K562 (cell line): ENCODE data around the gene AFG1L. TPM values are rescaled to one million over a fixed set of nuclear protein-coding genes. Genes with fewer than 3 reads are reported as not detected.

Source experiments
- BRD9 ChIP-seq: fragments of 450-650 bp; IDR thresholded peaks from 2 replicates; pipeline ENCODE4 v1.6.1; 2018; ENCODE audit warnings: low read depth; ENCODE audit not compliant: partially characterized antibody
- CCAR2 ChIP-seq: fragments of 200-400 bp; formaldehyde crosslinking; IDR thresholded peaks from 2 replicates; pipeline ENCODE4 v1.6.1; 2017; ENCODE audit warnings: mild to moderate bottlenecking, low read depth, low read length
- CEBPB ChIP-seq: fragments of 450-650 bp; IDR thresholded peaks from 2 replicates; pipeline ENCODE4 v1.6.1; 2016; ENCODE audit warnings: missing genetic modification characterization, missing compliant biosample characterization
- CXXC5 ChIP-seq: fragments of 250-450 bp; sonication (Bioruptor Pico); IDR thresholded peaks from 2 replicates; pipeline ENCODE4 v1.8.0; 2022; ENCODE audit warnings: inconsistent platforms, mild to moderate bottlenecking, moderate library complexity
- ELF2 ChIP-seq: fragments of 250-450 bp; sonication (Bioruptor Pico); IDR thresholded peaks from 2 replicates; pipeline ENCODE4 v1.5.0; 2021; ENCODE audit warnings: mild to moderate bottlenecking
- GABPB2 ChIP-seq: fragments of 250-450 bp; sonication (Bioruptor Pico); conservative IDR thresholded peaks from 2 replicates; pipeline ENCODE4 v1.5.1; 2021; ENCODE audit warnings: mild to moderate bottlenecking
- HLTF ChIP-seq: fragments of 450-650 bp; IDR thresholded peaks from 2 replicates; pipeline ENCODE4 v1.6.1; 2016
- NCOA6 ChIP-seq: fragments of 450-650 bp; IDR thresholded peaks from 2 replicates; pipeline ENCODE4 v1.6.1; 2017; ENCODE audit warnings: mild to moderate bottlenecking
- RFX5 ChIP-seq: IDR thresholded peaks from 2 replicates; pipeline ENCODE4 v1.6.1; 2011; ENCODE audit warnings: low read depth, mild to moderate bottlenecking, improper control_type of control experiment, low read length
- RHOXF2B ChIP-seq: fragments of 250-450 bp; sonication (Bioruptor Pico); conservative IDR thresholded peaks from 2 replicates; pipeline ENCODE4 v1.5.1; 2021
- SETDB1 ChIP-seq: IDR thresholded peaks from one replicate; pipeline ENCODE4 v1.6.1; 2012; ENCODE audit warnings: low read length, control low read depth, inconsistent platforms
- SP1 ChIP-seq: sonication (generic); formaldehyde crosslinking; IDR thresholded peaks from 2 replicates; pipeline ENCODE4 v1.8.1; 2022; ENCODE audit warnings: mild to moderate bottlenecking, missing genetic modification reagents
- SRSF3 ChIP-seq: fragments of 200-400 bp; formaldehyde crosslinking; IDR thresholded peaks from 2 replicates; pipeline ENCODE4 v1.6.1; 2016; ENCODE audit warnings: mild to moderate bottlenecking, low read length, moderate library complexity; ENCODE audit not compliant: insufficient read depth
- TBL1XR1 ChIP-seq, 2 experiments: IDR thresholded peaks; 2 replicates each; pipeline ENCODE4 v1.6.1; 2012; ENCODE audit warnings: improper control_type of control experiment in 2 of 2, low read length in 2 of 2, mild to moderate bottlenecking in 1 of 2
- TEAD1 ChIP-seq, 2 experiments: fragments of 450-650 bp in 1 of 2; sonication (generic) in 1 of 2; formaldehyde crosslinking; IDR thresholded peaks; 2 replicates each; pipeline versions ENCODE4 v1.4.0 to v1.8.0; 2020 to 2022; ENCODE audit warnings: mild to moderate bottlenecking in 2 of 2, missing genetic modification reagents in 1 of 2
- ZBTB9 ChIP-seq: fragments of 450-650 bp; formaldehyde crosslinking; IDR thresholded peaks from 2 replicates; pipeline ENCODE4 v1.4.0; 2020; ENCODE audit warnings: mild to moderate bottlenecking, moderate library complexity
- ZNF224 ChIP-seq: sonication (generic); formaldehyde crosslinking; IDR thresholded peaks from 2 replicates; pipeline ENCODE4 v1.8.0; 2022; ENCODE audit warnings: mild to moderate bottlenecking, missing genetic modification reagents
- ZNF75A ChIP-seq: fragments of 450-650 bp; formaldehyde crosslinking; IDR thresholded peaks from 2 replicates; pipeline ENCODE4 v1.4.0; 2020; ENCODE audit warnings: mild to moderate bottlenecking
- ZNF764 ChIP-seq: fragments of 250-450 bp; sonication (Bioruptor Pico); IDR thresholded peaks from 2 replicates; pipeline ENCODE4 v1.4.0; 2020; ENCODE audit warnings: low read depth, mild to moderate bottlenecking, moderate library complexity
- polyA plus RNA-seq, 8 experiments: library from polyadenylated mRNA; depleted of rRNA in 4 of 8; stranded (reverse) in 5 of 8; unstranded in 3 of 8; fragments of >200 nt; fragmentation: Nextera tagmentation in 2 of 8; fragmentation: Illumina TruSeq in 1 of 8; extraction: Ambion mirVana in 2 of 8; extraction: Trizol in 1 of 8; gene quantifications; 2 replicates each; pipeline versions ENCODE4 v1.2.1 to v1.2.3, GENCODE V29; 2011 to 2014; ENCODE audit warnings: inconsistent platforms in 1 of 8, missing spikeins in 1 of 8
- total RNA-seq, 7 experiments: library from RNA; depleted of rRNA in 6 of 7; stranded (reverse); fragments of >200 nt in 6 of 7; fragmentation: Illumina TruSeq in 2 of 7; extraction: Trizol in 2 of 7; gene quantifications; 2 replicates each; pipeline versions ENCODE4 v1.2.1 to v1.2.3, GENCODE V29; 2011 to 2021; ENCODE audit warnings: low replicate concordance in 1 of 7
- TF ChIP-seq, protein P1 (sequence below): sonication (generic); formaldehyde crosslinking; IDR thresholded peaks from 2 replicates; pipeline ENCODE4 v1.8.0; 2022; ENCODE audit warnings: mild to moderate bottlenecking, missing genetic modification reagents
- TF ChIP-seq, protein P2 (sequence below), 2 experiments: fragments of 200-800 bp in 1 of 2; sonication (Bioruptor generic) in 1 of 2; sonication (generic) in 1 of 2; formaldehyde crosslinking in 1 of 2; IDR thresholded peaks in 1 of 2; conservative IDR thresholded peaks in 1 of 2; 2 replicates each; pipeline versions ENCODE4 v1.5.0 to v1.6.1; 2016 to 2020; ENCODE audit warnings: missing compliant biosample characterization in 1 of 2, missing genetic modification characterization in 1 of 2, missing genetic modification reagents in 1 of 2

Gene AFG1L
- total and polyA plus RNA-seq, 9 of the 15 experiments (the other 6 are each of a cell fraction or from before 2014, with no cell fraction given), result 2.2 to 15.5 (median 5.8) TPM

GRCh38 chr6:108294727-108295625, at the start of gene AFG1L (continued):
- TF ChIP-seq, protein P1, sequence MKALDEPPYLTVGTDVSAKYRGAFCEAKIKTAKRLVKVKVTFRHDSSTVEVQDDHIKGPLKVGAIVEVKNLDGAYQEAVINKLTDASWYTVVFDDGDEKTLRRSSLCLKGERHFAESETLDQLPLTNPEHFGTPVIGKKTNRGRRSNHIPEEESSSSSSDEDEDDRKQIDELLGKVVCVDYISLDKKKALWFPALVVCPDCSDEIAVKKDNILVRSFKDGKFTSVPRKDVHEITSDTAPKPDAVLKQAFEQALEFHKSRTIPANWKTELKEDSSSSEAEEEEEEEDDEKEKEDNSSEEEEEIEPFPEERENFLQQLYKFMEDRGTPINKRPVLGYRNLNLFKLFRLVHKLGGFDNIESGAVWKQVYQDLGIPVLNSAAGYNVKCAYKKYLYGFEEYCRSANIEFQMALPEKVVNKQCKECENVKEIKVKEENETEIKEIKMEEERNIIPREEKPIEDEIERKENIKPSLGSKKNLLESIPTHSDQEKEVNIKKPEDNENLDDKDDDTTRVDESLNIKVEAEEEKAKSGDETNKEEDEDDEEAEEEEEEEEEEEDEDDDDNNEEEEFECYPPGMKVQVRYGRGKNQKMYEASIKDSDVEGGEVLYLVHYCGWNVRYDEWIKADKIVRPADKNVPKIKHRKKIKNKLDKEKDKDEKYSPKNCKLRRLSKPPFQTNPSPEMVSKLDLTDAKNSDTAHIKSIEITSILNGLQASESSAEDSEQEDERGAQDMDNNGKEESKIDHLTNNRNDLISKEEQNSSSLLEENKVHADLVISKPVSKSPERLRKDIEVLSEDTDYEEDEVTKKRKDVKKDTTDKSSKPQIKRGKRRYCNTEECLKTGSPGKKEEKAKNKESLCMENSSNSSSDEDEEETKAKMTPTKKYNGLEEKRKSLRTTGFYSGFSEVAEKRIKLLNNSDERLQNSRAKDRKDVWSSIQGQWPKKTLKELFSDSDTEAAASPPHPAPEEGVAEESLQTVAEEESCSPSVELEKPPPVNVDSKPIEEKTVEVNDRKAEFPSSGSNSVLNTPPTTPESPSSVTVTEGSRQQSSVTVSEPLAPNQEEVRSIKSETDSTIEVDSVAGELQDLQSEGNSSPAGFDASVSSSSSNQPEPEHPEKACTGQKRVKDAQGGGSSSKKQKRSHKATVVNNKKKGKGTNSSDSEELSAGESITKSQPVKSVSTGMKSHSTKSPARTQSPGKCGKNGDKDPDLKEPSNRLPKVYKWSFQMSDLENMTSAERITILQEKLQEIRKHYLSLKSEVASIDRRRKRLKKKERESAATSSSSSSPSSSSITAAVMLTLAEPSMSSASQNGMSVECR (CRISPR knock-in tag), result peak; percentile 80
- TF ChIP-seq CCAR2 (no peak), ELF2 (CRISPR knock-in tag) (peak; percentile 77), SP1 (CRISPR knock-in tag) (peak; percentile 52; the same call in 1 of the 2 replicates), SETDB1 (no peak), RHOXF2B (CRISPR knock-in tag) (no peak; the same call in 1 of the 2 replicates), ZNF75A (CRISPR knock-in tag) (no peak), CXXC5 (peak; percentile 78), SRSF3 (no peak), HLTF (no peak), TBL1XR1 (IDR thresholded peaks at IDR 0.05; ENCODE audit: low read length in 2 of 2) (0 out of 4 replicates have a peak, but pooled peaks of 1 of the 2 experiments have one; percentile 12), NCOA6 (no peak), CEBPB (no peak), GABPB2 (CRISPR knock-in tag) (no peak), ZBTB9 (no peak), ZNF224 (CRISPR knock-in tag) (no peak), BRD9 (peak; percentile 81), TEAD1 (CRISPR knock-in tag; IDR thresholded peaks at IDR 0.05) (peak in 1 of 2 experiments; percentile 47; a peak in 1 of 4 replicates), RFX5 (no peak), ZNF764 (CRISPR knock-in tag) (no peak)
- TF ChIP-seq, protein P2, sequence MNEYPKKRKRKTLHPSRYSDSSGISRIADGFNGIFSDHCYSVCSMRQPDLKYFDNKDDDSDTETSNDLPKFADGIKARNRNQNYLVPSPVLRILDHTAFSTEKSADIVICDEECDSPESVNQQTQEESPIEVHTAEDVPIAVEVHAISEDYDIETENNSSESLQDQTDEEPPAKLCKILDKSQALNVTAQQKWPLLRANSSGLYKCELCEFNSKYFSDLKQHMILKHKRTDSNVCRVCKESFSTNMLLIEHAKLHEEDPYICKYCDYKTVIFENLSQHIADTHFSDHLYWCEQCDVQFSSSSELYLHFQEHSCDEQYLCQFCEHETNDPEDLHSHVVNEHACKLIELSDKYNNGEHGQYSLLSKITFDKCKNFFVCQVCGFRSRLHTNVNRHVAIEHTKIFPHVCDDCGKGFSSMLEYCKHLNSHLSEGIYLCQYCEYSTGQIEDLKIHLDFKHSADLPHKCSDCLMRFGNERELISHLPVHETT (CRISPR knock-in tag; conservative IDR thresholded peaks at IDR 0.05 in 1 of 2, IDR thresholded peaks at IDR 0.05 in 1 of 2), result 0 out of 4 replicates have a peak, but pooled peaks of 1 of the 2 experiments have one; percentile 59
